ENCODE results near the gene CACNB4.

The CACNB4 gene

GRCh38 chr2:151842830-151843690 lies 255.8 kb downstream of the CACNB4 start:
- no peaks in the 10 kb centered on the region for H3K27me3 ChIP-seq (ENCODE audit: insufficient read depth, low read length, poor library complexity, severe bottlenecking)
- H3K9me3 ChIP-seq (ENCODE audit: insufficient read depth, low read depth, low read length) = no peaks in the 10 kb centered on the region
- H3K4me3 ChIP-seq (ENCODE audit: low read length, poor library complexity, severe bottlenecking) = no peak overlapping the region
- no peaks in the 10 kb centered on the region for H3K36me3 ChIP-seq (ENCODE audit: insufficient read depth, low read length)
- no peak overlapping the region for H3K9ac ChIP-seq (ENCODE audit: low read depth, low read length, poor library complexity, severe bottlenecking)
- no peaks in the 10 kb centered on the region for H3K9me2 ChIP-seq (replicated peaks; ENCODE audit: low read depth, low read length)
- no peaks in the 10 kb centered on the region for H4K20me1 ChIP-seq (ENCODE audit: insufficient read depth, low read length, poor library complexity, severe bottlenecking)
- no peaks in the 10 kb centered on the region for H3K79me2 ChIP-seq (ENCODE audit: insufficient read depth, low read length)
- peaks cover 9% of the 10 kb centered on the region for H3K4me1 ChIP-seq (ENCODE audit: insufficient read depth, low read length, poor library complexity, severe bottlenecking)
- TF ChIP-seq EZH2phosphoT487 (IDR thresholded peaks at IDR 0.05; ENCODE audit: borderline replicate concordance) (no peak), CTCF (conservative IDR thresholded peaks at IDR 0.05; ENCODE audit: low read length) (no peak)
- H3F3A ChIP-seq (ENCODE audit: low read depth) = no peaks in the 10 kb centered on the region
- H2AFZ ChIP-seq (ENCODE audit: low read length) = no peak overlapping the region
- no peak overlapping the region for H3K4me2 ChIP-seq (ENCODE audit: low read depth, low read length, poor library complexity, severe bottlenecking)

- H3K79me2 ChIP-seq (ENCODE audit: insufficient read depth, low read length) = no peaks in the 10 kb centered on the region
- no peaks in the 10 kb centered on the region for H3K27me3 ChIP-seq (ENCODE audit: insufficient read depth, low read length, poor library complexity, severe bottlenecking)
- H3K4me2 ChIP-seq (ENCODE audit: low read depth, low read length, poor library complexity, severe bottlenecking) = no peak overlapping the region
- H3K9me3 ChIP-seq (ENCODE audit: insufficient read depth, low read depth, low read length) = no peaks in the 10 kb centered on the region
- H2AFZ ChIP-seq (ENCODE audit: low read length) = no peak overlapping the region
- no peaks in the 10 kb centered on the region for H3K36me3 ChIP-seq (ENCODE audit: insufficient read depth, low read length)
- no peaks in the 10 kb centered on the region for H3F3A ChIP-seq (ENCODE audit: low read depth)
- TF ChIP-seq EZH2phosphoT487 (IDR thresholded peaks at IDR 0.05; ENCODE audit: borderline replicate concordance) = no peak
- peaks cover 9% of the 10 kb centered on the region for H3K4me1 ChIP-seq (ENCODE audit: insufficient read depth, low read length, poor library complexity, severe bottlenecking)
- H3K4me3 ChIP-seq (ENCODE audit: low read length, poor library complexity, severe bottlenecking) = no peak overlapping the region
- no peak overlapping the region for H3K9ac ChIP-seq (ENCODE audit: low read depth, low read length, poor library complexity, severe bottlenecking)
- no peaks in the 10 kb centered on the region for H4K20me1 ChIP-seq (ENCODE audit: insufficient read depth, low read length, poor library complexity, severe bottlenecking)
- no peaks in the 10 kb centered on the region for H3K9me2 ChIP-seq (replicated peaks; ENCODE audit: low read depth, low read length)
Observed at GRCh38 chr2:151841047-151841424, 257.8 kb downstream of the CACNB4 start.

- H3K4me3 ChIP-seq (ENCODE audit: low read length, poor library complexity, severe bottlenecking) = no peak overlapping the region
- no peaks in the 10 kb centered on the region for H3K27me3 ChIP-seq (ENCODE audit: insufficient read depth, low read length, poor library complexity, severe bottlenecking)
Observed at GRCh38 chr2:151840216-151841046, 258.4 kb downstream of the CACNB4 start.

GRCh38 chr2:151837926-151838325 lies 260.9 kb downstream of the CACNB4 start:
- Histone ChIP-seq H3K27me3 (ENCODE audit: insufficient read depth, low read length, poor library complexity, severe bottlenecking) (no peaks in the 10 kb centered on the region), H4K20me1 (ENCODE audit: insufficient read depth, low read length, poor library complexity, severe bottlenecking) (no peaks in the 10 kb centered on the region), H3K9ac (ENCODE audit: low read depth, low read length, poor library complexity, severe bottlenecking) (no peak overlapping the region), H3K9me3 (ENCODE audit: insufficient read depth, low read depth, low read length) (no peaks in the 10 kb centered on the region), H3F3A (ENCODE audit: low read depth) (no peaks in the 10 kb centered on the region), H3K9me2 (replicated peaks; ENCODE audit: low read depth, low read length) (no peaks in the 10 kb centered on the region), H3K4me2 (ENCODE audit: low read depth, low read length, poor library complexity, severe bottlenecking) (no peak overlapping the region), H3K36me3 (ENCODE audit: insufficient read depth, low read length) (no peaks in the 10 kb centered on the region), H3K4me1 (ENCODE audit: insufficient read depth, low read length, poor library complexity, severe bottlenecking) (peaks cover 11% of the 10 kb centered on the region), H3K79me2 (ENCODE audit: insufficient read depth, low read length) (no peaks in the 10 kb centered on the region), H3K4me3 (ENCODE audit: low read length, poor library complexity, severe bottlenecking) (no peak overlapping the region), H2AFZ (ENCODE audit: low read length) (no peak overlapping the region)
- no peak for TF ChIP-seq CTCF (conservative IDR thresholded peaks at IDR 0.05; ENCODE audit: low read length)
- TF ChIP-seq EZH2phosphoT487 (IDR thresholded peaks at IDR 0.05; ENCODE audit: borderline replicate concordance) = no peak

More at GRCh38 chr2:151840216-151841046, 258.4 kb downstream of the CACNB4 start:
- TF ChIP-seq EZH2phosphoT487 (IDR thresholded peaks at IDR 0.05; ENCODE audit: borderline replicate concordance) = no peak
- Histone ChIP-seq H3K4me2 (ENCODE audit: low read depth, low read length, poor library complexity, severe bottlenecking) (no peak overlapping the region), H3K9me2 (replicated peaks; ENCODE audit: low read depth, low read length) (no peaks in the 10 kb centered on the region), H3K36me3 (ENCODE audit: insufficient read depth, low read length) (no peaks in the 10 kb centered on the region), H4K20me1 (ENCODE audit: insufficient read depth, low read length, poor library complexity, severe bottlenecking) (no peaks in the 10 kb centered on the region), H3K9me3 (ENCODE audit: insufficient read depth, low read depth, low read length) (no peaks in the 10 kb centered on the region), H3K9ac (ENCODE audit: low read depth, low read length, poor library complexity, severe bottlenecking) (no peak overlapping the region), H3K4me1 (ENCODE audit: insufficient read depth, low read length, poor library complexity, severe bottlenecking) (peaks cover 14% of the 10 kb centered on the region), H2AFZ (ENCODE audit: low read length) (no peak overlapping the region), H3K79me2 (ENCODE audit: insufficient read depth, low read length) (no peaks in the 10 kb centered on the region), H3F3A (ENCODE audit: low read depth) (no peaks in the 10 kb centered on the region)

Measured in Loucy (cell line).